ENCODE measurements around the gene TTC6. TPM values are rescaled to one million over a fixed set of nuclear protein-coding genes. Genes with fewer than 3 reads are reported as not detected.

Gene TTC6
- total and polyA plus RNA-seq, 4 donors, result 0.74 to 21.7 (median 3.6) TPM

DNA sequence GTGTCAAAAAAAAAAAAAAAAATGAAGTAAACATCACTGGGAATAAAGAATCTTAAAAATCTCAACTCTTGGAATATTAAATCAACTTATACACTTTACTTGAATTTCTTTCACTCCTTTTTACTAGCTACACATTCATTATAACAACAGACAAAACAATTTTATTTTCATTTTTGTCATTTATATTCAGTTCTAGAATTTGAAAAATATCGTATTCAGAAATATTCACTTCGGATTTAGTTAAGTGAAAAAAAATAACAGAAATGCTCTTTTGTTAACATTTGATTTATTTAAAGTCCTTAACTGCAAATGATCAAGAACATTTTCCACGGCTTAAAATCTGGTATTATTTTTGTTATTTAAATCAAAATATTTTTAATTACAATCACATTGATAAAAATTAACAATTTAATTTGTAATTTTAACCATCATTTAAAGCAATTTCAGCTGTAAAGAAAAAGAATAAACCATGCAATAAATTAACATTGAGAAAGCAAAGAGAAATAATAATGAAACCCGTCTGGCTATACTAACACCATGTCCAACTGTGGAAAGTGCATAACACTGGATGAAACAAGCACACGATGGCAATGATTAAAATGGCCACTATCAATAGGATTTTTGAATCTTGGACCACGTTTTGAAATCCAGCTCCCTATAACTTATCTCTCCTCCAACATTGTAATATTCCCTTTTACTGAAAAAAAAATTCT, 5.6 kb upstream of the TTC6 start (continued):
- TF ChIP-seq YY1 (IDR thresholded peaks at IDR 0.05), result peak; percentile 74
- TF ChIP-seq ATF3 (IDR thresholded peaks at IDR 0.05), result no peak
- TF ChIP-seq FOXA2 (IDR thresholded peaks at IDR 0.05), result no peak
- TF ChIP-seq, protein P1, sequence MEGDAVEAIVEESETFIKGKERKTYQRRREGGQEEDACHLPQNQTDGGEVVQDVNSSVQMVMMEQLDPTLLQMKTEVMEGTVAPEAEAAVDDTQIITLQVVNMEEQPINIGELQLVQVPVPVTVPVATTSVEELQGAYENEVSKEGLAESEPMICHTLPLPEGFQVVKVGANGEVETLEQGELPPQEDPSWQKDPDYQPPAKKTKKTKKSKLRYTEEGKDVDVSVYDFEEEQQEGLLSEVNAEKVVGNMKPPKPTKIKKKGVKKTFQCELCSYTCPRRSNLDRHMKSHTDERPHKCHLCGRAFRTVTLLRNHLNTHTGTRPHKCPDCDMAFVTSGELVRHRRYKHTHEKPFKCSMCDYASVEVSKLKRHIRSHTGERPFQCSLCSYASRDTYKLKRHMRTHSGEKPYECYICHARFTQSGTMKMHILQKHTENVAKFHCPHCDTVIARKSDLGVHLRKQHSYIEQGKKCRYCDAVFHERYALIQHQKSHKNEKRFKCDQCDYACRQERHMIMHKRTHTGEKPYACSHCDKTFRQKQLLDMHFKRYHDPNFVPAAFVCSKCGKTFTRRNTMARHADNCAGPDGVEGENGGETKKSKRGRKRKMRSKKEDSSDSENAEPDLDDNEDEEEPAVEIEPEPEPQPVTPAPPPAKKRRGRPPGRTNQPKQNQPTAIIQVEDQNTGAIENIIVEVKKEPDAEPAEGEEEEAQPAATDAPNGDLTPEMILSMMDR (IDR thresholded peaks at IDR 0.05; ENCODE audit: low read depth, low read length, missing input control), result no peak
- TF ChIP-seq JUND (IDR thresholded peaks at IDR 0.05), result no peak

DNA sequence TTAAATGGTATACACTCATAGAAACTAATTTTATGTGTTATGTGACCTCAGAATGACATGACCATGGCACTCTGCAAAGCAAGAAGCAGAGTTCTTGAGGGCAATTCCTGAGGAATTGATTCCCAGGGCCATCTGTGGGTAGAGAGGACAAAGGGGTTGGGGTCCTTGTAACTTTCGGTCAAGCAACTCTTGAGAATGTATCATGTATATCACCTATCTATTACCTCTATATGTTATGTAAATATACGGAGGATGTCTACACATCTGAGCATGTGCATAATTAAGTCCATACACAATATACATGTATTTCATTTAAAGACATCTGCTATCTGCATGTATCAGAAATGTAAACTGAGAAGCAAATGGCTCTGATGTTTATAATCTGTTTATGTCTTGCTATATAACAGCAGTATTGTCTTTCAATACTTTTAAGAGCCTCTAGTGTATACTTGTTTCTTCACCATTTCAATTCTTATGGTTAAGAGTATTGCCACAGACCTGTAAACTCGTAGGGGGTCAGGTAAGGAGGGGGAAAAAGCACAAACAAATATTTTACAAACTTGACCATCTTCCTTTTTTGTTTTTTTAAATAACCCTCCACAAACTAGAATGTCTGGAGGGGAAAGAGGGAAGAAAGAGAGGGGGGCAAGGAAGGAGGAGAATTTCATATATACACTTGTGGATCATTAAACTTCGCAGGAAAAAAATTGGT, 4.8 kb upstream of the TTC6 start:
- H3K4me3 ChIP-seq (ENCODE audit: low read depth in 1 of 3, low read length in 3 of 3), result peak overlapping the region; percentile 38 to 92 (median 71)
- H3K9ac ChIP-seq (ENCODE audit: low read depth in 1 of 2, low read length in 2 of 2), result peak overlapping the region; percentile 20 to 93
- peak overlapping the region; percentile 87 to 94 for H3K27ac ChIP-seq (ENCODE audit: low read depth in 1 of 2, low read length in 2 of 2)
- no peaks in the 10 kb centered on the region for H3K9me3 ChIP-seq (ENCODE audit: control insufficient read depth in 4 of 4, low read length in 3 of 4)
- 6% methylated on average over 4 of the region's 4 CpGs for WGBS
- TF ChIP-seq JUND (IDR thresholded peaks at IDR 0.05) (no peak), TAF1 (conservative IDR thresholded peaks at IDR 0.05) (peak; percentile 7)
- DNase-seq (ENCODE audit: low spot score), result no peak
- H3K36me3 ChIP-seq (ENCODE audit: control insufficient read depth in 4 of 4, insufficient read depth in 3 of 4, low read depth in 1 of 4, low read length in 3 of 4), result peaks cover 0 to 1% (median 0%) of the 10 kb centered on the region in 4 donors
- peaks cover 0 to 2% (median under 1%) of the 10 kb centered on the region in 4 donors for H3K4me1 ChIP-seq (ENCODE audit: control insufficient read depth in 4 of 4, insufficient read depth in 4 of 4, low read length in 3 of 4)
- no peaks in the 10 kb centered on the region for H3K27me3 ChIP-seq (ENCODE audit: control insufficient read depth in 4 of 4, insufficient read depth in 4 of 4, low read length in 3 of 4)

- 2% methylated on average over 45 of the region's 45 CpGs for WGBS
- Histone ChIP-seq H3K4me1 (ENCODE audit: control insufficient read depth in 4 of 4, insufficient read depth in 4 of 4, low read length in 3 of 4) (peaks cover 0 to 2% (median 0%) of the 10 kb centered on the region in 4 donors), H3K4me3 (ENCODE audit: low read depth in 1 of 3, low read length in 3 of 3) (peak overlapping the region; percentile 38 to 92 (median 71)), H3K27me3 (ENCODE audit: control insufficient read depth in 4 of 4, insufficient read depth in 4 of 4, low read length in 3 of 4) (no peaks in the 10 kb centered on the region), H3K27ac (ENCODE audit: low read depth in 1 of 2, low read length in 2 of 2) (peak overlapping the region; percentile 87 to 94), H3K9me3 (ENCODE audit: control insufficient read depth in 4 of 4, low read length in 3 of 4) (no peaks in the 10 kb centered on the region), H3K9ac (ENCODE audit: low read depth in 1 of 2, low read length in 2 of 2) (peak overlapping the region; percentile 20 to 93), H3K36me3 (ENCODE audit: control insufficient read depth in 4 of 4, insufficient read depth in 3 of 4, low read depth in 1 of 4, low read length in 3 of 4) (peaks cover 0 to 1% (median 0%) of the 10 kb centered on the region in 4 donors)
- DNase-seq (ENCODE audit: low spot score), result peak; percentile 62
- TF ChIP-seq RAD21 (IDR thresholded peaks at IDR 0.05), result peak; percentile 48 to 60
- TF ChIP-seq, protein P2, sequence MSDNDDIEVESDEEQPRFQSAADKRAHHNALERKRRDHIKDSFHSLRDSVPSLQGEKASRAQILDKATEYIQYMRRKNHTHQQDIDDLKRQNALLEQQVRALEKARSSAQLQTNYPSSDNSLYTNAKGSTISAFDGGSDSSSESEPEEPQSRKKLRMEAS (IDR thresholded peaks at IDR 0.05), result no peak
- TF ChIP-seq JUND (IDR thresholded peaks at IDR 0.05), result no peak
- TF ChIP-seq, protein P1 (IDR thresholded peaks at IDR 0.05; ENCODE audit: low read depth, low read length, missing input control), result peak; percentile 39
- TF ChIP-seq HNF4G (IDR thresholded peaks at IDR 0.05), result no peak
- no peak for TF ChIP-seq EGR1 (IDR thresholded peaks at IDR 0.05; ENCODE audit: low read depth in 2 of 2)
- TF ChIP-seq ATF3 (IDR thresholded peaks at IDR 0.05), result no peak
- no peak for TF ChIP-seq GABPA (IDR thresholded peaks at IDR 0.05 in 1 of 2, conservative IDR thresholded peaks at IDR 0.05 in 1 of 2)
- TF ChIP-seq, protein P3, sequence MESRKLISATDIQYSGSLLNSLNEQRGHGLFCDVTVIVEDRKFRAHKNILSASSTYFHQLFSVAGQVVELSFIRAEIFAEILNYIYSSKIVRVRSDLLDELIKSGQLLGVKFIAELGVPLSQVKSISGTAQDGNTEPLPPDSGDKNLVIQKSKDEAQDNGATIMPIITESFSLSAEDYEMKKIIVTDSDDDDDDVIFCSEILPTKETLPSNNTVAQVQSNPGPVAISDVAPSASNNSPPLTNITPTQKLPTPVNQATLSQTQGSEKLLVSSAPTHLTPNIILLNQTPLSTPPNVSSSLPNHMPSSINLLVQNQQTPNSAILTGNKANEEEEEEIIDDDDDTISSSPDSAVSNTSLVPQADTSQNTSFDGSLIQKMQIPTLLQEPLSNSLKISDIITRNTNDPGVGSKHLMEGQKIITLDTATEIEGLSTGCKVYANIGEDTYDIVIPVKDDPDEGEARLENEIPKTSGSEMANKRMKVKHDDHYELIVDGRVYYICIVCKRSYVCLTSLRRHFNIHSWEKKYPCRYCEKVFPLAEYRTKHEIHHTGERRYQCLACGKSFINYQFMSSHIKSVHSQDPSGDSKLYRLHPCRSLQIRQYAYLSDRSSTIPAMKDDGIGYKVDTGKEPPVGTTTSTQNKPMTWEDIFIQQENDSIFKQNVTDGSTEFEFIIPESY (IDR thresholded peaks at IDR 0.05), result no peak
- TF ChIP-seq HNF4A (conservative IDR thresholded peaks at IDR 0.05), result peak in 1 of 2 donors; percentile 5
- no peak for TF ChIP-seq SP1 (IDR thresholded peaks at IDR 0.05)
- no peak for TF ChIP-seq FOXA1 (IDR thresholded peaks at IDR 0.05)
These were observed 4.0 kb upstream of the TTC6 start for GRCh38 chr14:37591311-37591940.

All from liver (tissue), 9 donors.